ENCODE data around the gene EID3. TPM values are rescaled to one million over a fixed set of nuclear protein-coding genes. Genes with fewer than 3 reads are reported as not detected.
"Not testable (repeated sequence)": the region's sequence is repeated elsewhere in the genome, so short reads cannot be mapped to it uniquely, and the experiment has no call there.

Gene EID3
- total and polyA plus RNA-seq, 2 experiments from 2014 or later, result 3.3 to 3.4 TPM

GRCh38 chr12:104332273-104332672 lies 28.7 kb downstream of the EID3 start:
- H3K4me3 Mint-ChIP-seq; H2AFZ ChIP-seq; H3F3A ChIP-seq (replicated peaks; ENCODE audit: low read depth); ATAC-seq; H3K4me3 ChIP-seq; H3K9me3 Mint-ChIP-seq; H3K9me2 ChIP-seq (ENCODE audit: insufficient read depth); H3K4me1 ChIP-seq (ENCODE audit: insufficient read depth); H3K79me2 ChIP-seq (replicated peaks; ENCODE audit: insufficient read depth); H3K27me3 Mint-ChIP-seq (ENCODE audit: insufficient read depth, low read depth, poor library complexity); H3K27ac Mint-ChIP-seq; H3K27me3 ChIP-seq (ENCODE audit: insufficient read depth); DNase-seq (ENCODE audit: low spot score); H3K4me2 ChIP-seq; H3K4me1 Mint-ChIP-seq; H3K27ac ChIP-seq (ENCODE audit: low read depth): not testable (repeated sequence)
- H4K20me1 ChIP-seq (replicated peaks; ENCODE audit: insufficient read depth), result peaks cover 15% of the 10 kb centered on the region; the same call in 1 of the 2 replicates
- H3K36me3 Mint-ChIP-seq (ENCODE audit: low read depth), result peaks cover 59% of the 10 kb centered on the region
- H3K36me3 ChIP-seq (ENCODE audit: insufficient read depth), result peaks cover 35% of the 10 kb centered on the region

GRCh38 chr12:104333692-104334255 lies 30.2 kb downstream of the EID3 start:
- ATAC-seq (no peak), DNase-seq (ENCODE audit: low spot score) (no peak)
- Mint-ChIP-seq H3K4me1 (no peaks in the 10 kb centered on the region), H3K4me3 (no peak overlapping the region), H3K27me3 (ENCODE audit: insufficient read depth, low read depth, poor library complexity) (peaks cover under 1% of the 10 kb centered on the region), H3K27ac (no peak overlapping the region), H3K36me3 (ENCODE audit: low read depth) (peaks cover 54% of the 10 kb centered on the region), H3K9me3 (no peaks in the 10 kb centered on the region)
- Histone ChIP-seq H3F3A (replicated peaks; ENCODE audit: low read depth) (no peaks in the 10 kb centered on the region), H4K20me1 (replicated peaks; ENCODE audit: insufficient read depth) (0 out of 2 replicates have a peak, but pooled peaks cover 8% of the 10 kb centered on the region), H3K4me3 (no peak overlapping the region), H3K4me2 (no peak overlapping the region), H2AFZ (no peak overlapping the region), H3K9me2 (ENCODE audit: insufficient read depth) (no peaks in the 10 kb centered on the region), H3K79me2 (replicated peaks; ENCODE audit: insufficient read depth) (no peaks in the 10 kb centered on the region; the same call in 1 of the 2 replicates), H3K27ac (ENCODE audit: low read depth) (no peak overlapping the region), H3K4me1 (ENCODE audit: insufficient read depth) (no peaks in the 10 kb centered on the region), H3K36me3 (ENCODE audit: insufficient read depth) (peaks cover 26% of the 10 kb centered on the region), H3K27me3 (ENCODE audit: insufficient read depth) (no peaks in the 10 kb centered on the region)
- no peak for TF ChIP-seq ZNF331 (CRISPR knock-in tag; IDR thresholded peaks at IDR 0.05; ENCODE audit: low read depth)
- TF ChIP-seq CTCF (conservative IDR thresholded peaks at IDR 0.05; ENCODE audit: low read depth in 2 of 2), result no peak
- no peak for TF ChIP-seq REST (IDR thresholded peaks at IDR 0.05; ENCODE audit: unreplicated experiment)
- TF ChIP-seq CREB1 (CRISPR knock-in tag; IDR thresholded peaks at IDR 0.05; ENCODE audit: low read depth), result no peak

Measured in GM23338 (cell line).